ENCODE results near the gene JPT2.
"Not testable (repeated sequence)": the region's sequence is repeated elsewhere in the genome, so short reads cannot be mapped to it uniquely, and the experiment has no call there.

JPT2 gene

GRCh38 chr16:1710811-1711507 is 32.9 kb downstream of the JPT2 start:
- no peak for DNase-seq

- DNase-seq: no peak
Observed at GRCh38 chr16:1712791-1713261, 34.7 kb downstream of the JPT2 start.

- no peak for DNase-seq
Observed at GRCh38 chr16:1713331-1713730, 35.3 kb downstream of the JPT2 start.

- no peak for DNase-seq
Observed at GRCh38 chr16:1713933-1714332, 35.9 kb downstream of the JPT2 start.

- no peak for DNase-seq
Observed at GRCh38 chr16:1715220-1715619, 37.1 kb downstream of the JPT2 start.

- not testable (repeated sequence) for DNase-seq
Observed at GRCh38 chr16:1718236-1718635, 40.2 kb downstream of the JPT2 start.

- not testable (repeated sequence) for DNase-seq
Observed at GRCh38 chr16:1719559-1720229, 41.6 kb downstream of the JPT2 start.

- no peak for DNase-seq
Observed at GRCh38 chr16:1721372-1721771, 43.3 kb downstream of the JPT2 start.

- DNase-seq: peak; percentile 34
Observed at GRCh38 chr16:1723450-1724147, 45.5 kb downstream of the JPT2 start.

GRCh38 chr16:1724491-1724890 is 46.4 kb downstream of the JPT2 start:
- no peak for DNase-seq

- no peak for DNase-seq
Observed at GRCh38 chr16:1726661-1727502, 48.8 kb downstream of the JPT2 start.

GRCh38 chr16:1727651-1728624 is 49.9 kb downstream of the JPT2 start:
- DNase-seq: no peak

- no peak for DNase-seq
Observed at GRCh38 chr16:1729026-1729425, 50.9 kb downstream of the JPT2 start.

GRCh38 chr16:1729445-1729844 is 51.4 kb downstream of the JPT2 start:
- DNase-seq: no peak

- no peak for DNase-seq
Observed at GRCh38 chr16:1731073-1731472, 53.0 kb downstream of the JPT2 start.

GRCh38 chr16:1731603-1732002 is 53.5 kb downstream of the JPT2 start:
- DNase-seq: no peak

- no peak for DNase-seq
Observed at GRCh38 chr16:1732071-1732470, 54.0 kb downstream of the JPT2 start.

GRCh38 chr16:1732551-1732987 is 54.5 kb downstream of the JPT2 start:
- DNase-seq: not testable (repeated sequence)

GRCh38 chr16:1734123-1734522 is 56.0 kb downstream of the JPT2 start:
- no peak for DNase-seq

GRCh38 chr16:1734816-1735215 is 56.7 kb downstream of the JPT2 start:
- no peak for DNase-seq

GRCh38 chr16:1740234-1740633 is 62.2 kb downstream of the JPT2 start:
- DNase-seq: no peak
